Neuronal stem cell (in vitro differentiated cells): ENCODE data around the gene EPB41.
"Not testable (repeated sequence)": the region's sequence is repeated elsewhere in the genome, so short reads cannot be mapped to it uniquely, and the experiment has no call there.

Experiments
- DNase-seq: peaks from one replicate; pipeline ENCODE4 v3.0.0-alpha.2; 2013; ENCODE audit warnings: low spot score
- H2AFZ ChIP-seq: one replicate; pipeline ENCODE4 v1.6.1; 2013; ENCODE audit warnings: mild to moderate bottlenecking, low read length, inconsistent platforms
- H2AK5ac ChIP-seq: 2 replicates; pipeline ENCODE4 v1.6.1; 2013; ENCODE audit warnings: low read depth, mild to moderate bottlenecking, inconsistent platforms, low read length, moderate library complexity, mixed read lengths
- H2BK120ac ChIP-seq: 2 replicates; pipeline ENCODE4 v1.6.1; 2013; ENCODE audit warnings: low read depth, mild to moderate bottlenecking, inconsistent platforms, low read length, moderate library complexity, mixed read lengths
- H2BK12ac ChIP-seq: one replicate; pipeline ENCODE4 v1.6.1; 2013; ENCODE audit warnings: low read length, inconsistent platforms
- H2BK15ac ChIP-seq: 2 replicates; pipeline ENCODE4 v1.6.1; 2013; ENCODE audit warnings: mild to moderate bottlenecking, low read length, inconsistent platforms, mixed read lengths
- H2BK5ac ChIP-seq: one replicate; pipeline ENCODE4 v1.6.1; 2013; ENCODE audit warnings: inconsistent platforms, mild to moderate bottlenecking, low read length, moderate library complexity
- H3K14ac ChIP-seq: one replicate; pipeline ENCODE4 v1.6.1; 2013; ENCODE audit warnings: low read length, inconsistent platforms
- H3K18ac ChIP-seq: 2 replicates; pipeline ENCODE4 v1.6.1; 2013; ENCODE audit warnings: low read length, inconsistent platforms
- H3K23ac ChIP-seq: 2 replicates; pipeline ENCODE4 v1.6.1; 2013; ENCODE audit warnings: low read depth, mild to moderate bottlenecking, mixed read lengths, low read length, inconsistent platforms; ENCODE audit not compliant: poor library complexity
- H3K27ac ChIP-seq: replicated peaks from 3 replicates; pipeline ENCODE4 v1.5.1; 2013; ENCODE audit warnings: low read length, inconsistent platforms
- H3K27me3 ChIP-seq, 3 experiments: 2 replicates each; pipeline ENCODE4 v1.6.1; 2013; ENCODE audit warnings: low read length in 3 of 3, mild to moderate bottlenecking in 2 of 3, inconsistent platforms in 1 of 3, low read depth in 1 of 3, mixed read lengths in 1 of 3, moderate library complexity in 1 of 3; ENCODE audit not compliant: control insufficient read depth in 3 of 3, insufficient read depth in 3 of 3
- H3K36me3 ChIP-seq, 2 donors: replicated peaks in 1 of 2; 2 replicates each; pipeline ENCODE4 v1.6.1; 2013; ENCODE audit warnings: low read length in 2 of 2; ENCODE audit not compliant: control insufficient read depth in 2 of 2, insufficient read depth in 2 of 2
- H3K4ac ChIP-seq: 2 replicates; pipeline ENCODE4 v1.6.1; 2013; ENCODE audit warnings: inconsistent platforms, mild to moderate bottlenecking, low read length, moderate library complexity
- H3K4me1 ChIP-seq, 2 donors: 1 replicate in 1 of 2; 2 replicates in 1 of 2; pipeline ENCODE4 v1.6.1; 2013; ENCODE audit warnings: low read length in 2 of 2, low read depth in 1 of 2; ENCODE audit not compliant: control insufficient read depth in 2 of 2, insufficient read depth in 1 of 2
- H3K4me2 ChIP-seq: one replicate; pipeline ENCODE4 v1.6.1; 2013; ENCODE audit warnings: mild to moderate bottlenecking, low read length, inconsistent platforms; ENCODE audit not compliant: insufficient read depth, poor library complexity, severe bottlenecking
- H3K4me3 ChIP-seq, 2 donors: 2 replicates each; pipeline ENCODE4 v1.5.1; 2013; ENCODE audit warnings: low read length in 2 of 2, mild to moderate bottlenecking in 2 of 2, inconsistent platforms in 1 of 2, moderate library complexity in 1 of 2
- H3K79me1 ChIP-seq: one replicate; pipeline ENCODE4 v1.6.1; 2013; ENCODE audit warnings: low read depth, mild to moderate bottlenecking, inconsistent platforms, low read length, moderate library complexity
- H3K9ac ChIP-seq: one replicate; pipeline ENCODE4 v1.6.1; 2013; ENCODE audit warnings: mild to moderate bottlenecking, low read depth, low read length, inconsistent platforms; ENCODE audit not compliant: poor library complexity
- H3K9me3 ChIP-seq, 2 donors: replicated peaks in 1 of 2; 2 replicates each; pipeline versions ENCODE3 to v1.6.1; 2013; ENCODE audit warnings: low read length in 2 of 2, mild to moderate bottlenecking in 2 of 2, inconsistent platforms in 1 of 2, low read depth in 1 of 2, mixed read lengths in 1 of 2, moderate library complexity in 1 of 2; ENCODE audit not compliant: control insufficient read depth in 2 of 2, insufficient read depth in 1 of 2
- H4K8ac ChIP-seq: one replicate; pipeline ENCODE4 v1.6.1; 2013; ENCODE audit warnings: low read depth, mild to moderate bottlenecking, inconsistent platforms, low read length, moderate library complexity
- H4K91ac ChIP-seq: one replicate; pipeline ENCODE4 v1.6.1; 2013; ENCODE audit warnings: low read length, low read depth, mild to moderate bottlenecking, inconsistent platforms; ENCODE audit not compliant: poor library complexity
- WGBS, 2 donors: extraction: QIAGEN DNeasy Blood & Tissue Kit; methylation state at CpG; one replicate each; pipeline ENCODE4 v1.1.7; 2013; ENCODE audit warnings: missing lambda C conversion rate in 2 of 2, mixed read lengths in 1 of 2; ENCODE audit not compliant: insufficient read length in 2 of 2, insufficient replicate concordance in 1 of 2; ENCODE audit errors: extremely low coverage in 2 of 2; 5-methylcytosine and 5-hydroxymethylcytosine counted together

EPB41 gene

DNA sequence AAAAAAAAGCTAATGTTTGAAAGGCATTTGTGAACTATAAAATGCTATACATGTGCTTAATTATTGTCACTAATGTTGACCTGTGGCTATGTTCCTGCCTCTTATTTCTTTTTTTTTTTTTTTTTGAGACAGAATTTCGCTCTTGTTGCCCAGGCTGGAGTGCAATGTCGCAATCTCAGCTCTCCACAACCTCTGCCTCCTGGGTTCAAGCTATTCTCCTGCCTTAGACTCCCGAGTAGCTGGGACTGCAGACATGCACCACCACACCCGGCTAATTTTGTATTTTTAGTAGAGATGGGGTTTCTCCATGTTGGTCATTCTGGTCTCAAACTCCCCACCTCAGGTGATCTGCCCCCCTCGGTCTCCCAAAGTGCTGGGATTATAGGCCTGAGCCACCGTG lies 193.7 kb downstream of the EPB41 start:
- not testable (repeated sequence) for H3K9me3 ChIP-seq, H2AFZ ChIP-seq, H4K91ac ChIP-seq, H2BK120ac ChIP-seq, H3K79me1 ChIP-seq, H3K4me2 ChIP-seq, H3K4me3 ChIP-seq, H3K27ac ChIP-seq, H3K4ac ChIP-seq, H2BK5ac ChIP-seq, H3K9ac ChIP-seq, H3K27me3 ChIP-seq, H2BK12ac ChIP-seq, H2AK5ac ChIP-seq, H3K23ac ChIP-seq, H3K18ac ChIP-seq, H3K4me1 ChIP-seq, H3K14ac ChIP-seq, H2BK15ac ChIP-seq, DNase-seq, H4K8ac ChIP-seq
- H3K36me3 ChIP-seq: peaks cover 19 to 51% of the 10 kb centered on the region in 2 donors
- no CpG with 5 or more reads among the region's 6 CpGs for WGBS, 2 donors

- WGBS, 2 donors: no CpG with 5 or more reads among the region's 7 CpGs
- H4K8ac ChIP-seq: no peak overlapping the region
- H2BK12ac ChIP-seq: no peak overlapping the region
- H3K79me1 ChIP-seq: no peaks in the 10 kb centered on the region
- peaks cover 28 to 79% of the 10 kb centered on the region in 2 donors for H3K36me3 ChIP-seq
- DNase-seq: no peak
- H3K4ac ChIP-seq: no peak overlapping the region
- H3K14ac ChIP-seq: no peak overlapping the region
- H2BK120ac ChIP-seq: no peak overlapping the region
- no peak overlapping the region for H2BK15ac ChIP-seq
- no peak overlapping the region for H3K18ac ChIP-seq
- H3K23ac ChIP-seq: no peak overlapping the region
- H3K4me1 ChIP-seq: peaks cover 0 to 1% of the 10 kb centered on the region in 2 donors
- no peak overlapping the region for H3K4me2 ChIP-seq
- no peak overlapping the region for H2BK5ac ChIP-seq
- no peaks in the 10 kb centered on the region for H3K9me3 ChIP-seq
- no peaks in the 10 kb centered on the region for H3K27me3 ChIP-seq
- no peak overlapping the region for H2AK5ac ChIP-seq
- no peak overlapping the region for H3K9ac ChIP-seq
- no peak overlapping the region for H4K91ac ChIP-seq
- no peak overlapping the region for H3K27ac ChIP-seq
- H3K4me3 ChIP-seq: no peak overlapping the region
- no peak overlapping the region for H2AFZ ChIP-seq
Measured at GRCh38 chr1:29112705-29113412, 198.5 kb downstream of the EPB41 start.

DNA sequence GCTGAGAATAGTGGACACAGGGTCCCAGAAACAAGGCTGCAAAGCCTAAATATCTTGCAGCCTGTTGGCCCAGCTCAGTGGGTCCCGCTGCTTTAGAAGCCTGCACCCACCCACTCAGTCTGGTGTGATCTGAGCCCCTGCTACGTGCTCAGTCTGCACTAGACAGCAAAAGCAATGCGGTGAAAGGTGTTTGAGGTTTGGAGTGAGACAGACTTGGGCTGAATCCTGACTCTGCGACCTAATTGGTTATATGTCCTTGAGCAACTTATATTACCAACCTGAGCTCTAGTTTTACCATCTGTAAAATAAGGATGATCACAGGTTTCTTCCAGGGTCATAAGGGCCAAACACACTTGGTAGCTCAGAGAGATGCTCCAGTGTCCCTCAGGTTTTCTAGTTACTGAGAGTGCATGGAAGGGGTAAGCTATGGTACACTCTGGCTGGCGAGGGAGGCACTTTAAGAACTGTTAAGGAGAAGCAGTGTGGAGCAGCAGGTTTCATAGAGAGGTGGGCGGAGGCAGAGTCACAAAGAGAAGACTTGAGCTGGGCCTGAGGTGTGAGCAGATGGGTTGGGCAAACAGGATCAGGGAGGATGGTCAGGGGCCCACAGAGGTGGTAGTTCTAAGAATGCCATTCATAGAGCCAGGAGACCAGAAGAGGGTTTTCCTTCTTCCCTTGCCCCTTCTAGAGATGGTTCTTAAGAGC lies 199.2 kb downstream of the EPB41 start:
- no peaks in the 10 kb centered on the region for H3K27me3 ChIP-seq
- H2AK5ac ChIP-seq: no peak overlapping the region
- H3K18ac ChIP-seq: no peak overlapping the region
- H2BK15ac ChIP-seq: no peak overlapping the region
- WGBS, 2 donors: no CpG with 5 or more reads among the region's 6 CpGs
- H3K4ac ChIP-seq: no peak overlapping the region
- DNase-seq: no peak
- no peaks in the 10 kb centered on the region for H3K79me1 ChIP-seq
- no peak overlapping the region for H3K4me2 ChIP-seq
- no peak overlapping the region for H2BK120ac ChIP-seq
- no peak overlapping the region for H3K4me3 ChIP-seq
- H2BK5ac ChIP-seq: no peak overlapping the region
- H3K9ac ChIP-seq: no peak overlapping the region
- H3K9me3 ChIP-seq: no peaks in the 10 kb centered on the region
- no peak overlapping the region for H3K14ac ChIP-seq
- H4K8ac ChIP-seq: no peak overlapping the region
- peaks cover 0 to 1% of the 10 kb centered on the region in 2 donors for H3K4me1 ChIP-seq
- no peak overlapping the region for H3K23ac ChIP-seq
- H2AFZ ChIP-seq: no peak overlapping the region
- H2BK12ac ChIP-seq: no peak overlapping the region
- no peak overlapping the region for H4K91ac ChIP-seq
- no peak overlapping the region for H3K27ac ChIP-seq
- H3K36me3 ChIP-seq: peaks cover 32 to 79% of the 10 kb centered on the region in 2 donors

DNA sequence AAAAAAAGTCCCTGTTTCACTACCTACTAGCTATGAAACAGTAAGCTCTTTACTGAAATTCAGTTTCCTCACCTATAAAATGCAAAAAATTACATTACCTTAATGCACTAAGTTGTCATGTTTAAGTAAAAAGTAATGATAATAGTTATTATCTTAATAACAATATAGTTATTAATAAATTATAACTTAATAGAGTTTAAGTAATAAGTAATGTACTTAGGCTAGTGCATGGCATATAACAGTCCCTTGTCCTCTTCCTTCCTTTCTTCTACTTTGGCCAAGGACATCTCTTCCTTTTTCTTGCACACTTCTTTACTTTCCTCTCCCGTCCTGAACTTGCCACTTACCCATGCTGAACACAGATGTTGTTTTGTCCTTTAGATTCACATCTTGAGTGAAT lies 200.3 kb downstream of the EPB41 start:
- Histone ChIP-seq H2BK12ac (no peak overlapping the region), H2AFZ (no peak overlapping the region), H3K23ac (no peak overlapping the region), H2BK5ac (no peak overlapping the region), H3K9me3 (no peaks in the 10 kb centered on the region), H3K4ac (no peak overlapping the region), H3K4me3 (no peak overlapping the region), H3K4me1 (peaks cover 0 to 1% of the 10 kb centered on the region in 2 donors), H4K8ac (no peak overlapping the region), H2BK120ac (no peak overlapping the region), H3K18ac (no peak overlapping the region), H3K27me3 (no peaks in the 10 kb centered on the region), H2BK15ac (no peak overlapping the region), H3K79me1 (no peaks in the 10 kb centered on the region), H2AK5ac (no peak overlapping the region), H3K14ac (no peak overlapping the region), H3K9ac (no peak overlapping the region), H3K36me3 (peaks cover 30 to 79% of the 10 kb centered on the region in 2 donors), H4K91ac (no peak overlapping the region), H3K27ac (no peak overlapping the region), H3K4me2 (no peak overlapping the region)
- no CpG with 5 or more reads among the region's 1 CpG for WGBS, 2 donors
- no peak for DNase-seq
